HG03095 (cell line): ENCODE data around the gene FBXL17.

ENCODE experiments used
- ATAC-seq: cut with Tn5 transposase; IDR thresholded peaks from one replicate; pipeline ENCODE4 v1.9.1; 2021; ENCODE audit warnings: moderate library complexity; ENCODE audit not compliant: unreplicated experiment

Gene FBXL17

GRCh38 chr5:108102463-108102862, 279.4 kb downstream of the FBXL17 start:
- no peak for ATAC-seq

DNA sequence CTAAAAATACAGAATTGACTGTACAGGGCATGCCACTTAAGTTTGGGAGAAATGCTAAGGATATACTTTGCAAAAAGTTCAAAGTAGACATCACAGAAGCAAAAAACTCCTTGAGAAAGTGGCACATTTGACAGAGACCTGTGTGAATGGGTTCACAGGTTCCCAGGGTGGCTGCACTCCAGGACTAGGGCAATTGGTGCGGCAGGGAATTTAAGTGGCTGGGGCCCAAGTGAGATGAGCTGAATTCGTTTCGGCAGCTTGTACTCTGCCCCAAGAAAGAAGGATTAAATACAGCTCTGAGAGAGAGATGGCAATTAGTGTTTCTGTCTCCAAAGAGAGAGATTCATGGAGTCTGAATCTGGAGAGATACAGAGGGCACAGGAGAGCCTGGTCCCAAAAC, 280.1 kb downstream of the FBXL17 start:
- ATAC-seq, result no peak

GRCh38 chr5:108101130-108101529, 280.8 kb downstream of the FBXL17 start:
- no peak for ATAC-seq

DNA sequence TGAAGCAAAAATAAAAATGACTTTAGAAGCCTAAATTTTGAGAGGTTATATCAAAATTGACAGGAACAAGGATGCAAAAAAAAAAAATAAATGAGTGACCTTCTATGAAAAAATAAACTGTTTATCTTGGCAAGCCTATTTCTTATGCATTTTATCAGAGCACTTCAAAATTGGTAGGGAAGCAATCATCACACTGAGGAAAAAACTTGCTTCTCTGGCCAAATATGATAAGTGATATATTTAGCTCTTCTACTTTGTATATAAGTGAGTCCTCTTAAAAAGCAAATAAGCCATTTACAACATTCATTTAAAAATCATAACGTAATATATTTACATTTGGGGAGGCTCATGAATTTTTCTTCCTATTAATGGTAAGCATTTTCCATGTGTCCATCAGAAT, 287.1 kb downstream of the FBXL17 start:
- ATAC-seq, result no peak

DNA sequence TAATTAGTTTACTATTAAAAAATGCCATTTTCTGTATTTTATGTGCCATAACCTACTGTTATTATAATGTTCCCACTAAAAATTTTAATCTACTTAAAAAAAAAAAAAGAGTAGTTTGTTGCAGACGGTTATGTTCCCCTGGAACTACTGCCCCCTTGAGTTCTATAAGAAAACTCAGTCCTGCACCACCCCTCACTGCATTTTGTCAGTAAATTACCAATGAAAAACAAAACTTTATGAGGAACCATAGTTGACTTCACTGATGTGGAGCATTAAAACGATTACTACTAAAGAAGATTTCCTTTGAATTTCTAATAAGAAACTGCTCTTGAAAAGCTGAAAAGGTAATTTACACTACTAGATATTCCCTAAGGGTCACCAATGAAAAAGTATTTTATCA, 288.7 kb downstream of the FBXL17 start:
- no peak for ATAC-seq

- no peak for ATAC-seq
Measured at GRCh38 chr5:108090946-108091345, 291.0 kb downstream of the FBXL17 start.

DNA sequence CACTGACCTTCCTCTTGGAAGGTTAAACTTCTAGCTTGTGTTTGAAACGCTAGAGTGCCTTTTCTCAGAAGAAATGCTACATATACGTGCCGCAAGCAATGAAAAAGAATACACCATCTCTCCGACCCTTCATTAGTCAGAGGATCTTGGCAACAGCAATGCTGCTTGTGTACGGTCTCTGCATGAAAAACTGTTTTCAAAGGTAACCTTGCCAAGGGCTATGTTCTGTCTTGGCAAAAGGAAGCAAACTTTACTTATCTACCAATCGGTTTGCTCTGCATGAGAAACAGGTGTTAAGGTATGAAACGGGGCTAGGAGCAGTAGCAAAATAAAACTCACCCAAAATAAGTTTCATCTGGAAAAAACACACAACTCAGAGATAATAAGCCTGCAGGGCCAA, 297.8 kb downstream of the FBXL17 start:
- no peak for ATAC-seq

- no peak for ATAC-seq
Measured at GRCh38 chr5:108083232-108083631, 298.7 kb downstream of the FBXL17 start.

DNA sequence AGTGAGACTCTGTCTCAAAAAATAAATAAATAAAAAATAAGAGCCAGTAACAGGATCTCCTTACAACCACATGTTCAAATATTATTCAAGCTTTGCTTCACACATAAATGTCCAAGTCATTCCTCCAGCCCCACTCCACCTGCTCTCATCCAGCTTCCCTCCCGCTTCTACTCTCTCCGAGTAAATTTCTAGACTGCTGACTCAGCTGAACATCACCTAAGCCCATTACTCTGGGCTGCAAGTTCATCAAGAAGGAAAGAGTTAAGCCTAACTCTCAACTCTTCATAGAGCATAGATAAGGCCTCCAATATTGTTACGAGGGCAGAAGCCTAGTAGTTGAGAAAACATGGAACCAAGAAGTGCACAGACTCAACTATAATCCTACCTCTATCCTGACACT, 300.2 kb downstream of the FBXL17 start:
- no peak for ATAC-seq

DNA sequence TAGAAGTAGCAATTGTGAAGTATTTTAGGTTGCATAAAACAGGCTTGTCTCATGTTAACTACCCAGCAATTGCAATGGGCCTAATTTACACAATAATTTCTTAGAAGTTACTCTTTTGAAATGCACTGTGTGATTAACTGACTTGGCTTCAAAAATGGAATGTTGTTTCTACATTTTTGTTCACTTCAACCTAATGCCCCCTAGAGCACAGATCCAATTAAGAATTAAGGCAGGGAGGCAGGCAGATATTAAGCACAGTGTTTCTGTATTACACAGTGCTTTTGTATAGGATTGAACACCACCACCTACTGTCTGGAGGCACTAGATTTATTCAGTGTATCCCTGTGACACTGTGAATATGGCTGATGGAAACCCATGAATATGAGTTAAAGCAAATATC, 302.1 kb downstream of the FBXL17 start:
- ATAC-seq, result no peak

GRCh38 chr5:108078882-108079281, 303.0 kb downstream of the FBXL17 start:
- no peak for ATAC-seq

DNA sequence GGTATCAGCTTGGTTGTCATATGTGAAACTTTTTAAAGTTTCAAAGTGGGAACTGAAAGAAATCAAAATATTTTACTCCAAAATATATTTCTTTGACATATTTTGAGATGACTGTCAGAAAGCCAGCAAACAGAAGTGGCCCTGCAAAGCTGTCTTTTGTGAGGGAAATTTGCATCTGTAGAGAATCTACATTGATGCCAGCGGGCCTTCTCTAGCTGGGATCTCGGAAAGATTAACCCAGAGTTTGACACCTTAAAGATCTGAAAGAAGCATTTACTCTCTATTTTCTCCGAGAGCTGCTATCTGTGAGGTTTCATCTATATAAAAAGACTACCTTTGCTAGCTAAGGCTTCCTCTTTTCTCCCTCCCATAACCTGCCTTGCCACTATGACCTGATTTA, 303.6 kb downstream of the FBXL17 start:
- ATAC-seq, result no peak

GRCh38 chr5:108074626-108075025, 307.3 kb downstream of the FBXL17 start:
- ATAC-seq, result no peak

- ATAC-seq, result no peak
Measured at GRCh38 chr5:108064302-108064701, 317.6 kb downstream of the FBXL17 start.

DNA sequence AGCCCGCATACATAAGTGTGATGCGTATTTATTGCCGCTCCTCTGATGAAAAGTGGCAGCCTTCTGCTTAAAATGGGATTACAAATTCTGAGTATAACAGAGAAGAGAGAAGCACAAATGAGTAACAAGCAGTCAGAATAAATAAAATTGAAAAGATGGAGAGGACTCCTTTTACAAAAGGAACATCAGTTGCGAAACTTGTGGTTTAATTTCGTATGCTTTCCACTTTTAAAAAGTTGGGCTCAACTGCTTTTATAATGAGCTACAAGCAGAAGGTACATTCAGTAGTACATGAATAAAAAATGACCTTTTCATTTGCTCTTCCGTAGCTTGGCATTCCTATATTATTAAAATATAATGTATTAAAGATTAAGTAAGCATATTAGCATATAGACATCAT, 320.0 kb downstream of the FBXL17 start:
- no peak for ATAC-seq

DNA sequence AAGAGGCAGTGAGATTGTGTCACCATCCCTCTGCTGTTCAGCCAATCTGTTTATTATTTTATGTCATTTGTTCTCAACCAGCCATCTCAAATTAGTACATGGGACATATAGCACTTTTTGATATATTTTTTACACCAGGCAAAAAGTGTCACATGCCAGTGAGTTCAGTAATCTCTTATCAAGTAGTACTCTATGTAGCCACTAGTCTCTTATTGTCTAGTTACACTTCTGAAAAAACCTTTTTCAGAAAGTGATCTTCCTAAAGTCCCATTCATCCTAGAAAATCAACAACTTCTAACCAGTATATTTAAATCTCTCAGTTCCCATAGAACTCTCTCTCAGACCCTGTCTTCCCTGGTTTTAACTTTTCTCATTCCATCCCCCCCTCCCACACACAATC, 321.6 kb downstream of the FBXL17 start:
- no peak for ATAC-seq

GRCh38 chr5:108059334-108059733, 322.6 kb downstream of the FBXL17 start:
- no peak for ATAC-seq

DNA sequence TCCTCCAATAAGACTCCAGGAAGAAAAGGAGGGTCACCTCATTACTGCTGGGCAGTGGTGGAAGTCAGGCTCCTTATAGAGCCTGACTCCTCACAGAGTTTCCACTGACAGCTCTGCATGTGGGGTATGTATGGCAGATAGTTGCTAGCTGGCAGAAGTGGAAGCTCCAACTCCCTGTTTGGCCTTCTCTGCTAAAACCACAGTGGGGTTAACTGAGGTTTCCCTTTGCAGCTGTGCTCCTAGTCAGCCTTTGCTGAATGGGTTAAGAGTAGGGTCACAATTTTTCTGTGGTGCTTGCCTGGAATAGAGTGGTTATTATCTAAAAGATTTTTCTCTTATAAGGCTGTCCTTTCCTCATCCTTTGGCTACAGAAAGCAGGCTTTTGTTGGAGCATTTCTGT, 327.5 kb downstream of the FBXL17 start:
- ATAC-seq, result no peak

- no peak for ATAC-seq
Measured at GRCh38 chr5:108046955-108047670, 334.8 kb downstream of the FBXL17 start.

- ATAC-seq, result no peak
Measured at GRCh38 chr5:108036482-108036881, 345.4 kb downstream of the FBXL17 start.

DNA sequence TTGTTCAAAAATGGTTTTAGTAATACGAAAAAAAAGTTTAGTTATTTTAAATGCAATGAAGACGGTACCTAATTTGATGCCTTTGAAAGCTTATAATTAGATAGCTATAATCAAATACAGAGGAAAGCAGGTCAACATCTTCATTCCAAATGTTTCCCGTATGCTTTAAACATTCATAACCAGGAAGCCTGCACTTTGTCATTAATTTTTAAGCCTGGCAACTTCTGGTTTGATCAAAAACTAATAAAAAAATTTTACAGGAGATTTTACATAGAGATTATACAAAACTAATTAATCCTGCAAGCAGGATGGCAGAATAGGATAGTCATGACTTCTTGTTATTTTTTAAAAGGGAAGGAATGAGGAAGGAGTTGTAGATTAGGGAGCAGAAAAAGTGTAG, 353.0 kb downstream of the FBXL17 start:
- ATAC-seq, result no peak

DNA sequence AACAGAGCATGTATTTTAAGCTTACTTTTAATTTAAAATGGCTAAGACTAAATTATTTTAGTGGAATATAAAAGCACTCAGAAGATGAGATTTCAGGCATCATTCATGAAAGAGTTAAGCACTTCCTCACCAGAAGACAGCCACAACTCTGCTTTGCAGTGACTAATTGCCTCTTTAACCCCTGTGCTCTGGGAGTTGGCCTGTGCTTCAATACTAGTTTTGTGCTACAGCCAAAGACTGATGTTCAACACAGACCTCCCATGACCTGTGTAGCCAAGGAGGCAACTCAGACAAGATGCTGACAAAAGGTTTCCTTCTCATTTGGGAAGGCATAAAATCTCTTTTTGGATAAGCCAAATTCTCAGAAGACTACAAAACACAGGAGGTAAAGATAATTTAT, 353.5 kb downstream of the FBXL17 start:
- no peak for ATAC-seq

GRCh38 chr5:108025957-108026356, 355.9 kb downstream of the FBXL17 start:
- ATAC-seq, result no peak
